H1 (cell line): Measurements from ENCODE around the gene DAPK1. TPM values are rescaled to one million over a fixed set of nuclear protein-coding genes. Genes with fewer than 3 reads are reported as not detected.

ENCODE experiments used
- CTCF ChIA-PET: fragments of 300-600 bp; sonication (Branson Sonifier 250); formaldehyde crosslinking; loops from one replicate; lab custom pipeline; 2021; ENCODE audit not compliant: partially characterized antibody; lab: Charles Lee
- POLR2A ChIA-PET: fragments of 300-600 bp; sonication (Branson Sonifier 250); formaldehyde crosslinking; loops from one replicate; lab custom pipeline; 2021; ENCODE audit warnings: inconsistent platforms; ENCODE audit not compliant: partially characterized antibody; lab: Charles Lee
- DNase-seq, 2 experiments: peaks; one replicate each; pipeline versions ENCODE4 v3.0.0 to v3.0.0-alpha.2; 2010 to 2022; ENCODE audit warnings: low spot score in 2 of 2, low read depth in 1 of 2, mixed read lengths in 1 of 2
- FAIRE-seq: peaks from 2 replicates; lab custom pipeline; 2011; peaks lifted over from hg19 to GRCh38; lab: Jason Lieb, UNC
- H2AFZ ChIP-seq: 2 replicates; pipeline ENCODE4 v1.8.1; 2012; ENCODE audit warnings: low read length, inconsistent platforms
- H2AK5ac ChIP-seq: 2 replicates; pipeline ENCODE4 v1.6.1; 2013; ENCODE audit warnings: low read depth, low read length
- H2BK120ac ChIP-seq: replicated peaks from 2 replicates; pipeline ENCODE3; 2013; ENCODE audit warnings: low read depth, low read length, inconsistent platforms
- H2BK12ac ChIP-seq: 2 replicates; pipeline ENCODE4 v1.6.1; 2013; ENCODE audit warnings: low read depth, low read length
- H2BK15ac ChIP-seq: 2 replicates; pipeline ENCODE4 v1.6.1; 2013; ENCODE audit warnings: low read length
- H2BK20ac ChIP-seq: 2 replicates; pipeline ENCODE4 v1.6.1; 2013; ENCODE audit warnings: low read length
- H2BK5ac ChIP-seq: 2 replicates; pipeline ENCODE4 v1.6.1; 2013; ENCODE audit warnings: low read depth, low read length
- H3K14ac ChIP-seq: 2 replicates; pipeline ENCODE4 v1.6.1; 2013; ENCODE audit warnings: inconsistent platforms; ENCODE audit not compliant: insufficient read length
- H3K18ac ChIP-seq: 2 replicates; pipeline ENCODE4 v1.6.1; 2013; ENCODE audit warnings: low read length; ENCODE audit errors: extremely low read depth
- H3K23ac ChIP-seq: 2 replicates; pipeline ENCODE4 v1.6.1; 2013; ENCODE audit warnings: inconsistent platforms; ENCODE audit not compliant: insufficient read length
- H3K23me2 ChIP-seq: 2 replicates; pipeline ENCODE4 v1.6.1; 2013; ENCODE audit warnings: low read depth, low read length
- H3K27ac ChIP-seq: 2 replicates; pipeline ENCODE4 v1.6.1; 2011; ENCODE audit warnings: low read depth, low read length, inconsistent platforms
- H3K27me3 ChIP-seq, 4 experiments: replicated peaks in 1 of 4; 1 replicate in 1 of 4; 2 replicates in 3 of 4; pipeline versions ENCODE4 v1.6.1 to v1.8.1; 2011 to 2013; ENCODE audit warnings: low read length in 3 of 4, mild to moderate bottlenecking in 3 of 4, inconsistent platforms in 2 of 4, mixed read lengths in 2 of 4, moderate library complexity in 1 of 4; ENCODE audit not compliant: control insufficient read depth in 3 of 4, insufficient read depth in 3 of 4; ENCODE audit errors: extremely low read depth in 1 of 4
- H3K36me3 ChIP-seq, 4 experiments: 2 replicates each; pipeline versions ENCODE4 v1.6.1 to v1.8.1; 2011 to 2013; ENCODE audit warnings: mild to moderate bottlenecking in 4 of 4, low read length in 3 of 4, moderate library complexity in 2 of 4, control low read depth in 1 of 4, inconsistent platforms in 1 of 4; ENCODE audit not compliant: insufficient read depth in 4 of 4, control insufficient read depth in 2 of 4
- H3K4ac ChIP-seq: replicated peaks from 2 replicates; pipeline ENCODE3; 2013; ENCODE audit warnings: low read length, low read depth, mixed read lengths, inconsistent platforms; ENCODE audit not compliant: insufficient read length
- H3K4me1 ChIP-seq, 4 experiments: replicated peaks in 1 of 4; 1 replicate in 1 of 4; 2 replicates in 3 of 4; pipeline versions ENCODE4 v1.6.1 to v1.8.1; 2011 to 2013; ENCODE audit warnings: low read length in 3 of 4, inconsistent platforms in 2 of 4, mixed read lengths in 1 of 4; ENCODE audit not compliant: insufficient read depth in 4 of 4, control insufficient read depth in 3 of 4
- H3K4me2 ChIP-seq, 2 experiments: 2 replicates each; pipeline versions ENCODE4 v1.6.1 to v1.8.1; 2011 to 2013; ENCODE audit warnings: low read depth in 2 of 2, low read length in 2 of 2, control low read depth in 1 of 2, inconsistent platforms in 1 of 2, mild to moderate bottlenecking in 1 of 2; ENCODE audit not compliant: insufficient read depth in 1 of 2
- H3K4me3 ChIP-seq, 4 experiments: fragments of 200-600, 300-600 bp in 1 of 4; sonication (generic), shearing (Covaris generic), sonication (Bioruptor Twin) in 1 of 4; 2 replicates each; pipeline versions ENCODE4 v1.5.1 to v1.8.1; 2011 to 2016; ENCODE audit warnings: low read length in 4 of 4, low read depth in 3 of 4, control low read depth in 2 of 4, inconsistent platforms in 2 of 4, mild to moderate bottlenecking in 2 of 4, mixed read lengths in 1 of 4, moderate library complexity in 1 of 4; ENCODE audit not compliant: insufficient read depth in 2 of 4; ENCODE audit errors: extremely low read depth in 1 of 4
- H3K56ac ChIP-seq: replicated peaks from 2 replicates; pipeline ENCODE3; 2013; ENCODE audit warnings: low read depth, mild to moderate bottlenecking, mixed read lengths, low read length, inconsistent platforms; ENCODE audit not compliant: insufficient read length
- H3K79me1 ChIP-seq: 2 replicates; pipeline ENCODE4 v1.6.1; 2013; ENCODE audit warnings: low read depth, low read length, control low read depth
- H3K79me2 ChIP-seq, 2 experiments: 2 replicates each; pipeline versions ENCODE4 v1.6.1 to v1.8.1; 2012 to 2013; ENCODE audit warnings: low read length in 2 of 2, mild to moderate bottlenecking in 2 of 2, inconsistent platforms in 1 of 2; ENCODE audit not compliant: insufficient read depth in 2 of 2, control insufficient read depth in 1 of 2
- H3K9ac ChIP-seq, 4 experiments: replicated peaks in 1 of 4; 1 replicate in 1 of 4; 2 replicates in 3 of 4; pipeline versions ENCODE4 v1.6.1 to v1.8.1; 2011 to 2013; ENCODE audit warnings: low read depth in 3 of 4, low read length in 3 of 4, control low read depth in 2 of 4, mild to moderate bottlenecking in 2 of 4, moderate library complexity in 2 of 4, inconsistent platforms in 1 of 4; ENCODE audit errors: extremely low read depth in 1 of 4
- H3K9me3 ChIP-seq, 2 experiments: 2 replicates each; pipeline versions ENCODE4 v1.6.1 to v1.8.1; 2012 to 2013; ENCODE audit warnings: mild to moderate bottlenecking in 2 of 2, moderate library complexity in 2 of 2, control low read depth in 1 of 2, inconsistent platforms in 1 of 2, low read depth in 1 of 2, low read length in 1 of 2, mixed read lengths in 1 of 2; ENCODE audit not compliant: insufficient read depth in 2 of 2
- H4K20me1 ChIP-seq, 2 experiments: replicated peaks in 1 of 2; 2 replicates each; pipeline versions ENCODE3 to v1.8.1; 2011 to 2013; ENCODE audit warnings: inconsistent platforms in 2 of 2, low read length in 2 of 2, mild to moderate bottlenecking in 1 of 2; ENCODE audit not compliant: insufficient read depth in 2 of 2, control insufficient read depth in 1 of 2
- H4K5ac ChIP-seq: 2 replicates; pipeline ENCODE4 v1.6.1; 2013; ENCODE audit warnings: low read length, low read depth, mixed read lengths, inconsistent platforms; ENCODE audit not compliant: insufficient read length
- H4K8ac ChIP-seq: 2 replicates; pipeline ENCODE4 v1.8.0; 2013; ENCODE audit warnings: mild to moderate bottlenecking, moderate library complexity, low read length, inconsistent platforms; ENCODE audit not compliant: insufficient read depth; ENCODE audit errors: extremely low read depth
- H4K91ac ChIP-seq: replicated peaks from 2 replicates; pipeline ENCODE3; 2013; ENCODE audit warnings: low read length, mixed read lengths, inconsistent platforms; ENCODE audit not compliant: insufficient read length
- SRF ChIP-seq: IDR thresholded peaks from 2 replicates; pipeline ENCODE4 v1.6.1; 2011; ENCODE audit warnings: mild to moderate bottlenecking, low read depth, low read length, moderate library complexity
- YY1 ChIP-seq: IDR thresholded peaks from 2 replicates; pipeline ENCODE4 v1.6.1; 2011; ENCODE audit warnings: low read depth, mild to moderate bottlenecking, low read length
- WGBS, 2 experiments: shearing (Covaris generic) in 1 of 2; methylation state at CpG; one replicate each; pipeline versions ENCODE4 v1.1.6 to v1.1.7; 2013 to 2015; ENCODE audit warnings: low lambda C conversion rate in 2 of 2, mixed read lengths in 2 of 2, inconsistent platforms in 1 of 2, low coverage in 1 of 2, missing lambda C conversion rate in 1 of 2; ENCODE audit not compliant: insufficient replicate concordance in 2 of 2, insufficient coverage in 1 of 2, insufficient read length in 1 of 2; ENCODE audit errors: extremely low coverage in 1 of 2, missing lambda C conversion rate in 1 of 2; 5-methylcytosine and 5-hydroxymethylcytosine counted together
- polyA plus RNA-seq, 7 experiments: library from polyadenylated mRNA; depleted of rRNA in 3 of 7; stranded (reverse) in 5 of 7; unstranded in 2 of 7; fragments of >200 nt in 5 of 7; fragments of 200-250 nt in 2 of 7; gene quantifications; 1 replicate in 5 of 7; 2 replicates in 1 of 7; 4 replicates in 1 of 7; pipeline versions ENCODE4 v1.2.1 to v1.2.3, GENCODE V29; 2011 to 2013; ENCODE audit warnings: missing spikeins in 2 of 7, mixed read lengths in 2 of 7
- total RNA-seq: library from RNA; stranded (reverse); fragmentation: NEBNext Ultra II Directional; extraction: Animal tissue kit (Norgen Biotek cat#: 25700); gene quantifications from 2 replicates; pipeline ENCODE4 v1.2.1, GENCODE V29; 2021

Gene DAPK1
- total and polyA plus RNA-seq, 2 of the 8 experiments (the other 6 are each of a cell fraction or from before 2014, with no cell fraction given) = 62.4 to 131 TPM

DNA sequence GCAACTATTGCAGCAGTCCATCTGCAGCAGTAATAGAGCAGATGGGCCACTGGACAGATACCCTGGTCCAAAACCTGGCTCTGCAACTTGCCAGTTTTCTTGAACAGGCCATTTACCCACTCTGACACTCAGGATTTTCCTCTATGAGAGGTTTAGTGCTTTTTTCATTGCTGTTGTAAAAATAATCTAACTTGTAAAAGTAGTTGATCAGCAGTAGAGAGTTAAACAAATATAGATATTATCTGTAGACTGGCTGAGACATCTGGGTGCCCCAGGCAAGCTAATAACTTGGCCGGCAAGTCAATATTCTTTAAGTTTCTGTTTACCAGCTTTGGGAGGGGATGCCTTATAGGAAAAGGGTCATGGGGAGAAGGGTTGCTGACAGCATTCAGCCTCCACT lies 4.1 kb downstream of the DAPK1 start:
- 100% methylated on average over 1 of the region's 1 CpG; no CpG with 5 or more reads in 1 of the 2 experiments for WGBS, 2 experiments
- H3K79me2 ChIP-seq = peaks cover 9 to 90% of the 10 kb centered on the region in 2 experiments
- H3K4me1 ChIP-seq = peaks cover 0 to 2% (median 0%) of the 10 kb centered on the region in 4 experiments; a peak in 1 of 7 replicates
- H3K14ac ChIP-seq = no peak overlapping the region
- H3K4me3 ChIP-seq = no peak overlapping the region
- H2AFZ ChIP-seq = no peak overlapping the region
- H2AK5ac ChIP-seq = no peak overlapping the region
- DNase-seq = no peak
- H3K56ac ChIP-seq = no peak overlapping the region
- H4K5ac ChIP-seq = no peak overlapping the region
- FAIRE-seq = no peak
- no peak overlapping the region for H4K91ac ChIP-seq
- no peak overlapping the region for H4K8ac ChIP-seq
- H3K36me3 ChIP-seq = peaks cover 2 to 42% (median 10%) of the 10 kb centered on the region in 4 experiments; a peak in 7 of 8 replicates
- peaks cover 15% of the 10 kb centered on the region for H3K79me1 ChIP-seq
- no peaks in the 10 kb centered on the region for H3K27me3 ChIP-seq
- no peak overlapping the region; a peak in 1 of 4 replicates for H3K4me2 ChIP-seq
- H3K9ac ChIP-seq = no peak overlapping the region
- no peak overlapping the region for H3K23ac ChIP-seq
- H2BK15ac ChIP-seq = no peak overlapping the region
- H3K4ac ChIP-seq = no peak overlapping the region
- ChIA-PET CTCF (interaction anchor here (1.2 to 1.7 kb wide), 2 partner anchors 11 to 21 kb away, joined by 3 to 4 read pairs; no protein-coding TSS in a partner anchor), POLR2A (interaction anchor here (0.6 to 1.4 kb wide), 3 partner anchors 9 to 112 kb away, joined by 3 to 4 read pairs (median 4); no protein-coding TSS in a partner anchor)
- no peaks in the 10 kb centered on the region for H3K9me3 ChIP-seq
- peaks cover 12 to 16% of the 10 kb centered on the region in 2 experiments for H4K20me1 ChIP-seq
- H2BK12ac ChIP-seq = no peak overlapping the region
- TF ChIP-seq YY1 (no peak), SRF (no peak)
- no peak overlapping the region for H3K27ac ChIP-seq
- no peak overlapping the region for H3K18ac ChIP-seq
- H2BK20ac ChIP-seq = no peak overlapping the region
- H3K23me2 ChIP-seq = peaks cover 15% of the 10 kb centered on the region
- H2BK5ac ChIP-seq = no peak overlapping the region
- H2BK120ac ChIP-seq = no peak overlapping the region
